Measurements from ENCODE around the gene EEF1A2.

DNA sequence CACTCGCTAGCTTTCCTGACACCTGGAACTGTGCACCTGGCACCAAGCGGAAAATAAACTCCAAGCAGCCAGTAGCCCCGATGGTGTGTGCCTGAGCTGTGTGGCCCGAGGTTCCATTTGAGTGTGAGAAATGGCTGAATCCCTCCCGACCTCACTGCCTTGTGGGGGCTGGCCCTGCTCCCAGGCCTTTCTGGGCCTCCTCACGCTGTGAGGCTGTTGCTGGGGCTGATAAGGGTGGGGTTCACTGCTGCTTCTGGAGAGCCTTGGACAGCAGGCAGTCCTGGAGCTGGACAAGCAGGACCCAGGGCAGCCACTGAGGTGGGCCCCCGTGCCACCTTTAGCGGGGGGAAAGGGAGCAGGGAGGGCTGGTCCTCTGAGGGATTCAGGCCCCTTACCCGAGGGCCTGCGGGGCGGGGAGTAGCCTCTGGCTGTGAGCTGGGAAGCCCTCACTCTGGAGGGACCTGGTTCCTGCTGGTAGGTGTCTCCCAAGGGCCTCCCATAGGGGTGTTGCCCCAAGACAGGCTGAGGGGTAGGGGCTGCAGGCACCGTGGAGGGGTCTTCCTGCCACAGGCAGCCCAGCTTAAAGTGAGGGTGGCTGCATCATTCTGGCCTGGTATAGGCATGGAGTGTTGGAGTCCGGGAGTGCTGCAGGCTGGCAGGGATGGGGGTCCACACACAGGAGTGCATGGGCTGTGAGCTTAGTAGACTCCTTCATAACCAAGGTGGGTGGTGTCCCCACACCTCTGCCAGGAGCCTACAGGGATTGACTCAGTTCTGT lies 23.4 kb upstream of the EEF1A2 start:
- TF ChIP-seq, protein P1, sequence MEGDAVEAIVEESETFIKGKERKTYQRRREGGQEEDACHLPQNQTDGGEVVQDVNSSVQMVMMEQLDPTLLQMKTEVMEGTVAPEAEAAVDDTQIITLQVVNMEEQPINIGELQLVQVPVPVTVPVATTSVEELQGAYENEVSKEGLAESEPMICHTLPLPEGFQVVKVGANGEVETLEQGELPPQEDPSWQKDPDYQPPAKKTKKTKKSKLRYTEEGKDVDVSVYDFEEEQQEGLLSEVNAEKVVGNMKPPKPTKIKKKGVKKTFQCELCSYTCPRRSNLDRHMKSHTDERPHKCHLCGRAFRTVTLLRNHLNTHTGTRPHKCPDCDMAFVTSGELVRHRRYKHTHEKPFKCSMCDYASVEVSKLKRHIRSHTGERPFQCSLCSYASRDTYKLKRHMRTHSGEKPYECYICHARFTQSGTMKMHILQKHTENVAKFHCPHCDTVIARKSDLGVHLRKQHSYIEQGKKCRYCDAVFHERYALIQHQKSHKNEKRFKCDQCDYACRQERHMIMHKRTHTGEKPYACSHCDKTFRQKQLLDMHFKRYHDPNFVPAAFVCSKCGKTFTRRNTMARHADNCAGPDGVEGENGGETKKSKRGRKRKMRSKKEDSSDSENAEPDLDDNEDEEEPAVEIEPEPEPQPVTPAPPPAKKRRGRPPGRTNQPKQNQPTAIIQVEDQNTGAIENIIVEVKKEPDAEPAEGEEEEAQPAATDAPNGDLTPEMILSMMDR (IDR thresholded peaks at IDR 0.05): no peak
- TF ChIP-seq POLR2AphosphoS5 (IDR thresholded peaks at IDR 0.05) (no peak), POLR2A (IDR thresholded peaks at IDR 0.05) (no peak)

Data from transverse colon (tissue), 4 donors.